Thyroid gland (tissue), 4 donors: Measurements from ENCODE around the gene CEP170.

ENCODE experiments used
- CTCF ChIP-seq, 6 experiments: fragments of 200-600 bp in 3 of 6; fragments of 450-650 bp in 3 of 6; sonication (generic) in 3 of 6; IDR thresholded peaks; one replicate each; pipeline ENCODE4 v1.5.1; 2016 to 2019; ENCODE audit warnings: antibody characterized with exemption in 6 of 6, mild to moderate bottlenecking in 2 of 6, inconsistent platforms in 1 of 6, moderate library complexity in 1 of 6
- POLR2A ChIP-seq, 2 donors: fragments of 450-650 bp; IDR thresholded peaks; one replicate each; pipeline ENCODE4 v1.6.1; 2017; ENCODE audit warnings: antibody characterized with exemption in 2 of 2, mild to moderate bottlenecking in 2 of 2, moderate library complexity in 1 of 2

DNA sequence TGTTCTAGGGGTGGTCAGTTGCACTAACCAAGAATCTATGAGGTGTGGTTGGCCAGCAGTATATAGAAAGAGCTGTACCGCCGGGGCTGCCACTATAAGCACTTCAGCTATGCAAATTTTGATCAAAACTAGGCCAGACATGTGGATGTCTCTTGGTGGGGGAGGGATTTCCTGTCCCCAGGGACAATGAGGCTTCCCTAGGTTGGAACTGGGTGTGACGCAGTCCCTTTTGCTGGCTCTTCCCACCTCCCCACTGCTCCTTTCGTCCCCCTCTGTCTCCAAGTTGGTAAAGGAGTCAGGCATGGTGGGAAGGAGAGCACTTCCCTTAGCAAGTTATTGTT, 14.3 kb upstream of the CEP170 start:
- no peak for TF ChIP-seq CTCF (IDR thresholded peaks at IDR 0.05)
- TF ChIP-seq POLR2A (IDR thresholded peaks at IDR 0.05), result no peak
